PC-3 (cell line): ENCODE data around the gene MTNR1A.

Experiments used
- EZH2 ChIP-seq: fragments of 300-600 bp; sonication (generic); IDR thresholded peaks from one replicate; pipeline ENCODE4 v1.6.1; 2017; ENCODE audit warnings: antibody characterized with exemption, mild to moderate bottlenecking, low read length; ENCODE audit not compliant: unreplicated experiment
- TF ChIP-seq, protein P1 (sequence below): fragments of 300-600 bp; sonication (generic); conservative IDR thresholded peaks from 2 replicates; pipeline ENCODE4 v1.5.1; 2017; ENCODE audit warnings: antibody characterized with exemption, low read depth, mild to moderate bottlenecking, low read length

DNA sequence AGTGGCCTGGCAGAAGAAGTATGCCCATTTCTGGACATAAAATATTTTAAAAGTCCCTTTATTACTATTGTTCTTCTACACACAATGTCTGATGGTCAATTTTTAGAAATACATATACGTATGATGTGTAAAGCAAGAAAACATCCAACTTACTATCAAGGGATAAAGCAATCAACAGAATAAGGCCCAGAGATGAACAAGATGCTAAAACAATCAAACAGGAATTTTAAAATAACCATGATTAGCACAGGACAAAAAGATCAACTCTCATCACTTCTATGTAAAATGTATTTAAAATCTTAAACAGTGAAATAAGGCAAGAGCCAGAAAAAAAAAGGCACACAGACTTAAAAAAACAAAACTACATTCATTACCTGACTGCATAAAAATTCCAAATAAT is 60.9 kb downstream of the MTNR1A start:
- no peak for TF ChIP-seq EZH2
- TF ChIP-seq, protein P1, sequence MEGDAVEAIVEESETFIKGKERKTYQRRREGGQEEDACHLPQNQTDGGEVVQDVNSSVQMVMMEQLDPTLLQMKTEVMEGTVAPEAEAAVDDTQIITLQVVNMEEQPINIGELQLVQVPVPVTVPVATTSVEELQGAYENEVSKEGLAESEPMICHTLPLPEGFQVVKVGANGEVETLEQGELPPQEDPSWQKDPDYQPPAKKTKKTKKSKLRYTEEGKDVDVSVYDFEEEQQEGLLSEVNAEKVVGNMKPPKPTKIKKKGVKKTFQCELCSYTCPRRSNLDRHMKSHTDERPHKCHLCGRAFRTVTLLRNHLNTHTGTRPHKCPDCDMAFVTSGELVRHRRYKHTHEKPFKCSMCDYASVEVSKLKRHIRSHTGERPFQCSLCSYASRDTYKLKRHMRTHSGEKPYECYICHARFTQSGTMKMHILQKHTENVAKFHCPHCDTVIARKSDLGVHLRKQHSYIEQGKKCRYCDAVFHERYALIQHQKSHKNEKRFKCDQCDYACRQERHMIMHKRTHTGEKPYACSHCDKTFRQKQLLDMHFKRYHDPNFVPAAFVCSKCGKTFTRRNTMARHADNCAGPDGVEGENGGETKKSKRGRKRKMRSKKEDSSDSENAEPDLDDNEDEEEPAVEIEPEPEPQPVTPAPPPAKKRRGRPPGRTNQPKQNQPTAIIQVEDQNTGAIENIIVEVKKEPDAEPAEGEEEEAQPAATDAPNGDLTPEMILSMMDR = no peak
